ENCODE data around the gene BRPF3. TPM values are rescaled to one million over a fixed set of nuclear protein-coding genes. Genes with fewer than 3 reads are reported as not detected.

BRPF3 gene
- total RNA-seq, 1 experiment from 2014 or later: 49.6 TPM

DNA sequence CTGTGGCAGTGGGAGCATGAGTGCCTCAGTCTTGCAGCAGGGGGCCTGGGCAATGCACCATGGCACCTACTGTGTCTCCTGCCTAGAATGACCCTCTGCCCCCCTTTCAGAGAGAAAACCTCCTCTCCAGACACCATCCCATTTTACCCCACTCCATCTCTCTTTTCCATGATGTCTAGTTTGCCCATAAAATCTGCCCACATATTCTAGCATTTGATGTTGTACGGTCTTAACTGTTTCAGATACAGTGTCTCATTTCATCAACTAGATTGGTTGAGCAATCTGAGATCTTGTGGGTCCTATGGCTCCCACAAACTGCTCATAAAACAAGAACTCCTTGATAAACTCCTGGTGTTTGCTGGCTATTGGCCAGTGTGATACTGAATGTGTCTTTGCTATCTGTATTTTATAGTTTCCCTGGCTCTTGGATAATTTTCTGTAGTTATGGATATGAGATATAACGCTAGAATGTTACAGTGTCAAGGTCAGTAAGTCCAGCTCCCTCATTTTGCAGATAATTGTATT, 81.5 kb downstream of the BRPF3 start:
- ChIA-PET POLR2A (no interaction called here), CTCF (no interaction called here)
- no peaks in the 10 kb centered on the region for H3K9me3 ChIP-seq (ENCODE audit: control insufficient read depth, insufficient read depth, low read depth, low read length)
- H3K27me3 ChIP-seq (ENCODE audit: control insufficient read depth, insufficient read depth, low read length): peaks cover 20% of the 10 kb centered on the region
- no peak overlapping the region for H3K27ac ChIP-seq (ENCODE audit: low read length)
- H3K36me3 ChIP-seq (ENCODE audit: control insufficient read depth, insufficient read depth, low read length): no peaks in the 10 kb centered on the region
- no peak for TF ChIP-seq POLR2AphosphoS5 (IDR thresholded peaks at IDR 0.05; ENCODE audit: low read depth, low read length)
- TF ChIP-seq, protein P1, sequence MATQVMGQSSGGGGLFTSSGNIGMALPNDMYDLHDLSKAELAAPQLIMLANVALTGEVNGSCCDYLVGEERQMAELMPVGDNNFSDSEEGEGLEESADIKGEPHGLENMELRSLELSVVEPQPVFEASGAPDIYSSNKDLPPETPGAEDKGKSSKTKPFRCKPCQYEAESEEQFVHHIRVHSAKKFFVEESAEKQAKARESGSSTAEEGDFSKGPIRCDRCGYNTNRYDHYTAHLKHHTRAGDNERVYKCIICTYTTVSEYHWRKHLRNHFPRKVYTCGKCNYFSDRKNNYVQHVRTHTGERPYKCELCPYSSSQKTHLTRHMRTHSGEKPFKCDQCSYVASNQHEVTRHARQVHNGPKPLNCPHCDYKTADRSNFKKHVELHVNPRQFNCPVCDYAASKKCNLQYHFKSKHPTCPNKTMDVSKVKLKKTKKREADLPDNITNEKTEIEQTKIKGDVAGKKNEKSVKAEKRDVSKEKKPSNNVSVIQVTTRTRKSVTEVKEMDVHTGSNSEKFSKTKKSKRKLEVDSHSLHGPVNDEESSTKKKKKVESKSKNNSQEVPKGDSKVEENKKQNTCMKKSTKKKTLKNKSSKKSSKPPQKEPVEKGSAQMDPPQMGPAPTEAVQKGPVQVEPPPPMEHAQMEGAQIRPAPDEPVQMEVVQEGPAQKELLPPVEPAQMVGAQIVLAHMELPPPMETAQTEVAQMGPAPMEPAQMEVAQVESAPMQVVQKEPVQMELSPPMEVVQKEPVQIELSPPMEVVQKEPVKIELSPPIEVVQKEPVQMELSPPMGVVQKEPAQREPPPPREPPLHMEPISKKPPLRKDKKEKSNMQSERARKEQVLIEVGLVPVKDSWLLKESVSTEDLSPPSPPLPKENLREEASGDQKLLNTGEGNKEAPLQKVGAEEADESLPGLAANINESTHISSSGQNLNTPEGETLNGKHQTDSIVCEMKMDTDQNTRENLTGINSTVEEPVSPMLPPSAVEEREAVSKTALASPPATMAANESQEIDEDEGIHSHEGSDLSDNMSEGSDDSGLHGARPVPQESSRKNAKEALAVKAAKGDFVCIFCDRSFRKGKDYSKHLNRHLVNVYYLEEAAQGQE (IDR thresholded peaks at IDR 0.05; ENCODE audit: insufficient read depth in 1 of 2, low read depth in 2 of 2, low read length in 1 of 2): no peak
- no peak for TF ChIP-seq TCF7L2 (IDR thresholded peaks at IDR 0.05; ENCODE audit: low read depth, low read length)
- TF ChIP-seq, protein P2, sequence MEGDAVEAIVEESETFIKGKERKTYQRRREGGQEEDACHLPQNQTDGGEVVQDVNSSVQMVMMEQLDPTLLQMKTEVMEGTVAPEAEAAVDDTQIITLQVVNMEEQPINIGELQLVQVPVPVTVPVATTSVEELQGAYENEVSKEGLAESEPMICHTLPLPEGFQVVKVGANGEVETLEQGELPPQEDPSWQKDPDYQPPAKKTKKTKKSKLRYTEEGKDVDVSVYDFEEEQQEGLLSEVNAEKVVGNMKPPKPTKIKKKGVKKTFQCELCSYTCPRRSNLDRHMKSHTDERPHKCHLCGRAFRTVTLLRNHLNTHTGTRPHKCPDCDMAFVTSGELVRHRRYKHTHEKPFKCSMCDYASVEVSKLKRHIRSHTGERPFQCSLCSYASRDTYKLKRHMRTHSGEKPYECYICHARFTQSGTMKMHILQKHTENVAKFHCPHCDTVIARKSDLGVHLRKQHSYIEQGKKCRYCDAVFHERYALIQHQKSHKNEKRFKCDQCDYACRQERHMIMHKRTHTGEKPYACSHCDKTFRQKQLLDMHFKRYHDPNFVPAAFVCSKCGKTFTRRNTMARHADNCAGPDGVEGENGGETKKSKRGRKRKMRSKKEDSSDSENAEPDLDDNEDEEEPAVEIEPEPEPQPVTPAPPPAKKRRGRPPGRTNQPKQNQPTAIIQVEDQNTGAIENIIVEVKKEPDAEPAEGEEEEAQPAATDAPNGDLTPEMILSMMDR (IDR thresholded peaks at IDR 0.05): no peak
- no peak for TF ChIP-seq SIN3A (IDR thresholded peaks at IDR 0.05; ENCODE audit: borderline replicate concordance, insufficient read depth, low read depth, low read length)
- BruUV-seq (replicated peaks): no TSS peak
- DNase-seq (ENCODE audit: low read depth, low spot score) (no peak), ATAC-seq (no peak)
- H3K4me3 ChIP-seq (ENCODE audit: low read depth in 2 of 2, low read length in 2 of 2): no peak overlapping the region
- H3K4me1 ChIP-seq (ENCODE audit: control insufficient read depth, insufficient read depth, low read length): no peaks in the 10 kb centered on the region
- intact Hi-C loops (cut with micrococcal nuclease; ENCODE audit: unreplicated experiment): no loop called here
- in situ Hi-C loops (cut with HindIII; ENCODE audit: low pct_unique_long_range_greater_than_20kb, low sequenced_read_pairs): no loop called here

DNA sequence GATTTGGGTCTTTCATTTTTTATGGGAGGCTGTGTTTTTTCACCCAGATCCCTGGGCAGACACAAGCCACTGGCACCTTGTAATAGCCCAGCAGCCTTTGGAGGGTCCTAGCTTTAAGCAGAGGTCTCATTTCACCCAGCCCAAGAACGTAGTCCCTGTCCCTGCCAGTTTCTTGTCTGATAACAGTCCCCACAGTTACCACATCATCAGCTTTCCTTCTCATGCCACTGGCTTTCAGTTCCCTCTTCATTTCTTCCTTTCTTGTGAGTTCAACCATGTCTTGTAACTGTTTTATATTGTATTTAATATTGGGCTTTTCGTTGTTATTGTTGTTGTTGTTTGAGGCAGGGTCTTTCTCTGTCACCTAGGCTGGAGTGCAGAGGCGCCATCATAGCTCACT, 83.9 kb downstream of the BRPF3 start:
- no peak overlapping the region for H3K4me3 ChIP-seq (ENCODE audit: low read depth in 2 of 2, low read length in 2 of 2)
- POLR2A ChIA-PET: no interaction called here
- TF ChIP-seq, protein P1 (IDR thresholded peaks at IDR 0.05; ENCODE audit: insufficient read depth in 1 of 2, low read depth in 2 of 2, low read length in 1 of 2): no peak
- TF ChIP-seq TCF7L2 (IDR thresholded peaks at IDR 0.05; ENCODE audit: low read depth, low read length) (no peak), SIN3A (IDR thresholded peaks at IDR 0.05; ENCODE audit: borderline replicate concordance, insufficient read depth, low read depth, low read length) (no peak), POLR2AphosphoS5 (IDR thresholded peaks at IDR 0.05; ENCODE audit: low read depth, low read length) (no peak)
- TF ChIP-seq, protein P2 (IDR thresholded peaks at IDR 0.05): no peak
- peaks cover 14% of the 10 kb centered on the region for H3K27me3 ChIP-seq (ENCODE audit: control insufficient read depth, insufficient read depth, low read length)
- DNase-seq (ENCODE audit: low read depth, low spot score): no peak
- H3K36me3 ChIP-seq (ENCODE audit: control insufficient read depth, insufficient read depth, low read length): no peaks in the 10 kb centered on the region
- CTCF ChIA-PET: no interaction called here
- H3K4me1 ChIP-seq (ENCODE audit: control insufficient read depth, insufficient read depth, low read length): no peaks in the 10 kb centered on the region
- in situ Hi-C loops (cut with HindIII; ENCODE audit: low pct_unique_long_range_greater_than_20kb, low sequenced_read_pairs) (no loop called here), intact Hi-C loops (cut with micrococcal nuclease; ENCODE audit: unreplicated experiment) (no loop called here)
- H3K9me3 ChIP-seq (ENCODE audit: control insufficient read depth, insufficient read depth, low read depth, low read length): no peaks in the 10 kb centered on the region
- no peak for ATAC-seq
- H3K27ac ChIP-seq (ENCODE audit: low read length): no peak overlapping the region
- no TSS peak for BruUV-seq (replicated peaks)

Measured in Panc1 (cell line).